Smooth muscle cell (in vitro differentiated cells): ENCODE data around the gene TAPBP. TPM values are rescaled to one million over a fixed set of nuclear protein-coding genes. Genes with fewer than 3 reads are reported as not detected.
"Not testable (repeated sequence)": the region's sequence is repeated elsewhere in the genome, so short reads cannot be mapped to it uniquely, and the experiment has no call there.

Source experiments
- DNase-seq: peaks from one replicate; lab custom pipeline; 2025; ENCODE audit not compliant: unreplicated experiment; lab: John Stamatoyannopoulos, UW
- H2AFZ ChIP-seq: fragments of 200-600 bp; sonication (generic); 2 replicates; pipeline ENCODE4 v1.6.0; 2016; ENCODE audit warnings: antibody characterized with exemption, low read depth, mild to moderate bottlenecking
- H3F3A ChIP-seq: fragments of 200-600 bp; sonication (generic); 2 replicates; pipeline ENCODE4 v1.6.0; 2017; ENCODE audit warnings: antibody characterized with exemption, low read depth
- H3K27ac ChIP-seq: fragments of 200-600 bp; sonication (generic); 2 replicates; pipeline ENCODE4 v1.5.1; 2016; ENCODE audit warnings: low read depth, mild to moderate bottlenecking
- H3K27me3 ChIP-seq: fragments of 200-600 bp; sonication (generic); 2 replicates; pipeline ENCODE4 v1.6.1; 2016; ENCODE audit warnings: low read depth, mild to moderate bottlenecking
- H3K36me3 ChIP-seq: fragments of 200-600 bp; sonication (generic); 2 replicates; pipeline ENCODE4 v1.5.1; 2016; ENCODE audit warnings: low read depth
- H3K4me1 ChIP-seq: fragments of 200-600 bp; sonication (generic); 2 replicates; pipeline ENCODE4 v1.5.1; 2016; ENCODE audit warnings: low read depth
- H3K4me2 ChIP-seq: fragments of 200-600 bp; sonication (generic); 2 replicates; pipeline ENCODE4 v1.6.0; 2016; ENCODE audit warnings: mild to moderate bottlenecking
- H3K4me3 ChIP-seq: fragments of 200-600 bp; sonication (generic); 2 replicates; pipeline ENCODE4 v1.5.1; 2016; ENCODE audit warnings: mild to moderate bottlenecking
- H3K79me2 ChIP-seq: fragments of 200-600 bp; sonication (generic); 2 replicates; pipeline ENCODE4 v1.6.0; 2016; ENCODE audit warnings: low read depth, mild to moderate bottlenecking
- H3K9ac ChIP-seq: fragments of 200-600 bp; sonication (generic); 2 replicates; pipeline ENCODE4 v1.6.0; 2016; ENCODE audit warnings: low read depth
- H3K9me3 ChIP-seq: fragments of 200-600 bp; sonication (generic); replicated peaks from 2 replicates; pipeline ENCODE4 v1.5.1; 2016; ENCODE audit warnings: low read depth
- H4K20me1 ChIP-seq: fragments of 200-600 bp; sonication (generic); 2 replicates; pipeline ENCODE4 v1.6.0; 2016; ENCODE audit warnings: low read depth
- CTCF ChIP-seq: fragments of 200-600 bp; sonication (generic); IDR thresholded peaks from 2 replicates; pipeline ENCODE4 v1.5.1; 2017; ENCODE audit warnings: borderline replicate concordance, mild to moderate bottlenecking, antibody characterized with exemption; ENCODE audit not compliant: insufficient read depth, poor library complexity, severe bottlenecking
- WGBS: methylation state at CpG from one replicate; pipeline ENCODE4 v1.1.7; 2016; ENCODE audit warnings: low lambda C conversion rate; 5-methylcytosine and 5-hydroxymethylcytosine counted together
- polyA plus RNA-seq: library from polyadenylated mRNA; unstranded; fragments of >200 nt; fragmentation: Nextera tagmentation; extraction: Ambion mirVana; gene quantifications from 2 replicates; pipeline ENCODE4 v1.2.1, GENCODE V29; 2016
- total RNA-seq: library from RNA; depleted of rRNA; stranded (reverse); fragments of >200 nt; gene quantifications from 2 replicates; pipeline ENCODE4 v1.2.3, GENCODE V29; 2014

Gene TAPBP
- total and polyA plus RNA-seq, 2 experiments from 2014 or later = 34.7 to 75.9 TPM

GRCh38 chr6:33356295-33356694, 42.4 kb upstream of the TAPBP start:
- Histone ChIP-seq H3K4me1 (no peaks in the 10 kb centered on the region), H3K27me3 (no peaks in the 10 kb centered on the region), H3K4me2 (no peak overlapping the region), H2AFZ (no peak overlapping the region), H4K20me1 (no peaks in the 10 kb centered on the region), H3K4me3 (no peak overlapping the region), H3K27ac (no peak overlapping the region), H3K9me3 (no peaks in the 10 kb centered on the region), H3K9ac (no peak overlapping the region), H3K79me2 (no peaks in the 10 kb centered on the region), H3K36me3 (no peaks in the 10 kb centered on the region), H3F3A (no peaks in the 10 kb centered on the region)
- DNase-seq = no peak
- no peak for TF ChIP-seq CTCF
- 95% methylated on average over 3 of the region's 3 CpGs for WGBS

GRCh38 chr6:33355860-33356259, 42.0 kb upstream of the TAPBP start:
- H3K4me2 ChIP-seq, H3K27ac ChIP-seq, H2AFZ ChIP-seq, H3K9me3 ChIP-seq, H3F3A ChIP-seq, H3K27me3 ChIP-seq, H3K79me2 ChIP-seq, H3K4me1 ChIP-seq, H4K20me1 ChIP-seq, DNase-seq, H3K4me3 ChIP-seq, H3K9ac ChIP-seq, H3K36me3 ChIP-seq: not testable (repeated sequence)
- 89% methylated on average over 6 of the region's 6 CpGs for WGBS

- no peaks in the 10 kb centered on the region for H4K20me1 ChIP-seq
- H3K9me3 ChIP-seq = no peaks in the 10 kb centered on the region
- no peak overlapping the region for H3K9ac ChIP-seq
- no peak overlapping the region for H3K27ac ChIP-seq
- no peaks in the 10 kb centered on the region for H3K4me1 ChIP-seq
- H2AFZ ChIP-seq = no peak overlapping the region
- DNase-seq = no peak
- no peak overlapping the region for H3K4me3 ChIP-seq
- H3K36me3 ChIP-seq = no peaks in the 10 kb centered on the region
- H3K27me3 ChIP-seq = no peaks in the 10 kb centered on the region
- WGBS = 80% methylated on average over 5 of the region's 5 CpGs
- H3K4me2 ChIP-seq = no peak overlapping the region
- no peaks in the 10 kb centered on the region for H3F3A ChIP-seq
- TF ChIP-seq CTCF = no peak
- H3K79me2 ChIP-seq = no peaks in the 10 kb centered on the region
These were observed 33.9 kb upstream of the TAPBP start for GRCh38 chr6:33347816-33348215.

GRCh38 chr6:33346972-33347371, 33.1 kb upstream of the TAPBP start:
- not testable (repeated sequence) for H3K4me3 ChIP-seq, H3K27me3 ChIP-seq, H3K79me2 ChIP-seq, DNase-seq, H2AFZ ChIP-seq, H3K9ac ChIP-seq, H3K36me3 ChIP-seq, H3K4me2 ChIP-seq, H3F3A ChIP-seq, H3K9me3 ChIP-seq, H4K20me1 ChIP-seq, H3K4me1 ChIP-seq, H3K27ac ChIP-seq
- WGBS = 59% methylated on average over 5 of the region's 5 CpGs
